ENCODE data around the gene CFAP65. TPM values are rescaled to one million over a fixed set of nuclear protein-coding genes. Genes with fewer than 3 reads are reported as not detected.

The CFAP65 gene
- total RNA-seq, 1 donor from 2014 or later, result 0.80 TPM

DNA sequence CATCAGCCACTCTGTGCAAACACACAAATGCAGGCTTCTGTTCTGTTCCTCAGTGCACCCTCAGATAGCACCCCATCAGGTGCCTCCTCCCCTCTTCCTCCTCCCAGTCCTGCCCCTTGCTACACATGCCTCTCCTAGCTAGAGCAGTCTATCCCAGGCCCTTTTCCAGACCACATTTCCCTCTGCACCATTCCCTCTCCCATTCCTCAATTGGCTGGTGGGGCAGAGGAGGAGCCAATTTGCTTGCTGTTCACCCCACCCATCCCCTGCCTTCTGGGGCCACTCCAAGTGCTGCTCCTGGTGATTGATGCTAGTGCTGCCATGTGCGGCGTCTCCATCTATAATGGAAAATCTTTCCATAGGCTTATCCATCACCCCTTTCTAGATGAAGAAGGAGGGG, 5.4 kb downstream of the CFAP65 start:
- Mint-ChIP-seq H3K27me3 (ENCODE audit: insufficient read depth, low read depth) (peaks cover 15% of the 10 kb centered on the region), H3K36me3 (no peaks in the 10 kb centered on the region), H3K9me3 (no peaks in the 10 kb centered on the region), H3K4me3 (no peak overlapping the region), H3K27ac (no peak overlapping the region), H3K4me1 (no peaks in the 10 kb centered on the region)
- Histone ChIP-seq H3K9ac (no peak overlapping the region), H3F3A (ENCODE audit: low read depth) (no peaks in the 10 kb centered on the region), H3K4me1 (no peaks in the 10 kb centered on the region), H2AFZ (replicated peaks) (no peak overlapping the region), H3K79me2 (ENCODE audit: low read depth) (no peaks in the 10 kb centered on the region), H3K4me2 (no peak overlapping the region), H3K27ac (no peak overlapping the region), H3K4me3 (no peak overlapping the region), H3K9me3 (ENCODE audit: low read depth) (no peaks in the 10 kb centered on the region), H3K27me3 (peaks cover 82% of the 10 kb centered on the region), H3K36me3 (no peaks in the 10 kb centered on the region), H4K20me1 (ENCODE audit: low read depth) (no peaks in the 10 kb centered on the region)
- TF ChIP-seq CTCF (IDR thresholded peaks at IDR 0.05), result no peak
- no peak for TF ChIP-seq EZH2phosphoT487 (IDR thresholded peaks at IDR 0.05)
- TF ChIP-seq EZH2 (IDR thresholded peaks at IDR 0.05), result no peak
- DNase-seq (ENCODE audit: low spot score), result no peak

DNA sequence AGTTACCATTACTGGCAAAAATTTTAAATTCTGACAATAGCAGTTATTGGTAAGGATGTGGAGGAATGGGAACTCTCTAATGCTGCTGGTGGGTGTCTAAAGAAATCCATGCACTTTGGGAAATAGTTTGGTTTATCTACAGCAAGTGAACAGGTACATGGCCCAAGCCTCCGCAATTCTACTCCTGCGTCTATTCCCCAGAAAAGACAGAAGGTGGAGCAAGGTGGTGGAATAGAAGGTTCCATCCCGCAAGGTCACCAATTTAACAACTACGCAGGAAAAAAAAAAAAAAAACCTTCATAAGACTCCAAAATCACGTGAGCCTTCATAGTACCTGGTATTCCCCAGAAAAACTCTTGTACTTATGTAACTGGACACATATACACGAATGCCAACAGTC, 6.5 kb downstream of the CFAP65 start:
- no peak overlapping the region for H3K9ac ChIP-seq
- no peak overlapping the region for H2AFZ ChIP-seq (replicated peaks)
- H3K36me3 ChIP-seq, result no peaks in the 10 kb centered on the region
- Mint-ChIP-seq H3K4me3 (no peak overlapping the region), H3K27me3 (ENCODE audit: insufficient read depth, low read depth) (peaks cover 15% of the 10 kb centered on the region), H3K9me3 (no peaks in the 10 kb centered on the region), H3K36me3 (no peaks in the 10 kb centered on the region), H3K27ac (no peak overlapping the region), H3K4me1 (peaks cover 3% of the 10 kb centered on the region)
- no peaks in the 10 kb centered on the region for H4K20me1 ChIP-seq (ENCODE audit: low read depth)
- H3K79me2 ChIP-seq (ENCODE audit: low read depth), result no peaks in the 10 kb centered on the region
- H3K4me1 ChIP-seq, result no peaks in the 10 kb centered on the region
- no peak overlapping the region for H3K27ac ChIP-seq
- peaks cover 72% of the 10 kb centered on the region for H3K27me3 ChIP-seq
- H3K4me3 ChIP-seq, result no peak overlapping the region
- no peak overlapping the region for H3K4me2 ChIP-seq
- DNase-seq (ENCODE audit: low spot score), result no peak
- no peaks in the 10 kb centered on the region for H3F3A ChIP-seq (ENCODE audit: low read depth)
- TF ChIP-seq EZH2phosphoT487 (IDR thresholded peaks at IDR 0.05), result no peak
- no peak for TF ChIP-seq CTCF (IDR thresholded peaks at IDR 0.05)
- TF ChIP-seq EZH2 (IDR thresholded peaks at IDR 0.05), result no peak
- H3K9me3 ChIP-seq (ENCODE audit: low read depth), result no peaks in the 10 kb centered on the region

DNA sequence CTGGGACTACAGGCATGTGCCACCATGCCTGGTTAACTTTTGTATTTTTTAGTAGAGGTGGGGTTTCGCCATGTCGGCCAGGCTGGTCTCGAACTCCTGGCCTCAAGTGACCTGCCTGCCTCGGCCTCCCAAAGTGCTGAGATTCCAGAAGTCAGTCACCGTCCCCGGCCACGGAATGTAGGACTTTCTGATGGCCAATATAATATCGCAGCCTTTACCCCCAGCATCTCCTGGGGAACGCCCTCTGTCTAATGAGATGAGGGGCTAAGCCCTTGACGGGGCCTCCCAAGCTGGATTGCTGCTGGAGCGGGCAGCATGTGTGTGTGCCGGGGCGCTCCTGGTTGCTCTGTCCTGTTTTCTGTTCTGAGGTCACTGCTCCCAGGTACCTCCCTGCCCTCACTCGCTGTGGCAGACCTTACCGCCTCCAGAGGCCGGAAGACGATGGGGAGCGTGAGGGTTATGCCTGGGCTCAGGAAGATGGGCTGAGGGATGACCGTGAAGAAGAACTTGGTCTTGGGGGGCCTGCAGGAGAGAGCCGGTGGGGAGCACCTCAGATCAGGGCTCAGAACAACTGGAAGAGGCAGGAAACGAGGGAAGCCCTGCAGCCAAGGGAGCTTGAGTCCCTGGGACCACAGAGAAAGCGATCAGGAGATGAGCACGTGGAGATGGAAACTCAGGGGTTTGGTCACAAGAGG, 9.1 kb downstream of the CFAP65 start:
- Histone ChIP-seq H3K9me3 (ENCODE audit: low read depth) (no peaks in the 10 kb centered on the region), H3K27me3 (peaks cover 49% of the 10 kb centered on the region), H3K79me2 (ENCODE audit: low read depth) (no peaks in the 10 kb centered on the region), H3K9ac (no peak overlapping the region), H3F3A (ENCODE audit: low read depth) (no peaks in the 10 kb centered on the region), H3K27ac (no peak overlapping the region), H3K36me3 (no peaks in the 10 kb centered on the region), H4K20me1 (ENCODE audit: low read depth) (no peaks in the 10 kb centered on the region), H3K4me2 (no peak overlapping the region), H2AFZ (replicated peaks) (no peak overlapping the region), H3K4me1 (no peaks in the 10 kb centered on the region), H3K4me3 (no peak overlapping the region)
- TF ChIP-seq CTCF (IDR thresholded peaks at IDR 0.05) (no peak), EZH2phosphoT487 (IDR thresholded peaks at IDR 0.05) (no peak), EZH2 (IDR thresholded peaks at IDR 0.05) (no peak)
- H3K27me3 Mint-ChIP-seq (ENCODE audit: insufficient read depth, low read depth), result peaks cover 11% of the 10 kb centered on the region
- H3K27ac Mint-ChIP-seq, result no peak overlapping the region
- no peaks in the 10 kb centered on the region for H3K36me3 Mint-ChIP-seq
- no peaks in the 10 kb centered on the region for H3K9me3 Mint-ChIP-seq
- DNase-seq (ENCODE audit: low spot score), result no peak
- H3K4me3 Mint-ChIP-seq, result no peak overlapping the region
- H3K4me1 Mint-ChIP-seq, result peaks cover 4% of the 10 kb centered on the region

All from neural progenitor cell (in vitro differentiated cells).